HCT116 (cell line): ENCODE data around the gene CPEB2. TPM values are rescaled to one million over a fixed set of nuclear protein-coding genes. Genes with fewer than 3 reads are reported as not detected.
"Not testable (repeated sequence)": the region's sequence is repeated elsewhere in the genome, so short reads cannot be mapped to it uniquely, and the experiment has no call there.

Source experiments
- ATAC-seq: fragments of 200-7000 bp; cut with Tn5 transposase; 2 replicates; pipeline ENCODE4 v1.9.1; 2020; ENCODE audit warnings: mild to moderate bottlenecking, moderate library complexity
- BruUV-seq: library from RNA; stranded (reverse); fragments of 400-500 nt; replicated peaks from 2 replicates; lab custom pipeline; 2021; lab: Mats Ljungman, UMichigan
- CTCF ChIA-PET: fragments of 300-600 bp; sonication (Branson Sonifier 250); formaldehyde crosslinking; loops from one replicate; lab custom pipeline; 2021; ENCODE audit warnings: antibody characterized with exemption; lab: Charles Lee
- POLR2A ChIA-PET: fragments of 300-600, 350-600 bp; sonication (Branson Sonifier 250); formaldehyde crosslinking; loops from one replicate; lab custom pipeline; 2021; ENCODE audit warnings: antibody characterized with exemption; lab: Charles Lee
- RAD21 ChIA-PET, 2 experiments: fragments of 300-600 bp; sonication (Branson Sonifier 250); formaldehyde crosslinking; loops; one replicate each; lab custom pipeline; 2023; ENCODE audit warnings: low total read pairs in 2 of 2; ENCODE audit not compliant: uncharacterized antibody in 2 of 2, unreplicated experiment in 2 of 2, low non-redundant PET in 1 of 2; lab: Charles Lee
- DNase-seq: peaks from one replicate; pipeline ENCODE4 v3.0.0-alpha.2; 2010; ENCODE audit warnings: low read depth, low spot score
- H2AFZ ChIP-seq: fragments of 200-600 bp; shearing (Covaris generic), sonication (generic); 2 replicates; pipeline ENCODE4 v1.6.1; 2017; ENCODE audit warnings: low read depth, mixed run types, mixed read lengths, antibody characterized with exemption, low read length; ENCODE audit not compliant: poor library complexity, severe bottlenecking
- H3K27ac ChIP-seq: 2 replicates; pipeline ENCODE4 v1.5.1; 2012; ENCODE audit warnings: low read depth, low read length
- H3K27me3 ChIP-seq: fragments of 200-600 bp; sonication (generic); 2 replicates; pipeline ENCODE4 v1.6.1; 2016; ENCODE audit warnings: mixed run types, low read length, mixed read lengths; ENCODE audit not compliant: insufficient read depth
- H3K36me3 ChIP-seq, 2 experiments: fragments of 200-500 bp in 1 of 2; fragments of 200-600 bp in 1 of 2; sonication (Bioruptor generic) in 1 of 2; sonication (generic) in 1 of 2; 2 replicates each; pipeline versions ENCODE4 v1.5.1 to v1.6.1; 2014 to 2016; ENCODE audit warnings: low read length in 2 of 2, inconsistent platforms in 1 of 2, mixed read lengths in 1 of 2, mixed run types in 1 of 2; ENCODE audit not compliant: insufficient read depth in 2 of 2, control insufficient read depth in 1 of 2
- H3K4me1 ChIP-seq, 2 experiments: fragments of 200-600 bp in 1 of 2; sonication (generic) in 1 of 2; 2 replicates each; pipeline versions ENCODE4 v1.5.1 to v1.6.1; 2012 to 2017; ENCODE audit warnings: low read length in 2 of 2, inconsistent platforms in 1 of 2, mild to moderate bottlenecking in 1 of 2, mixed read lengths in 1 of 2, mixed run types in 1 of 2, moderate library complexity in 1 of 2; ENCODE audit not compliant: insufficient read depth in 2 of 2, control insufficient read depth in 1 of 2
- H3K4me2 ChIP-seq: fragments of 200-600 bp; sonication (generic); 2 replicates; pipeline ENCODE4 v1.6.1; 2017; ENCODE audit warnings: mixed run types, low read length, mixed read lengths
- H3K4me3 ChIP-seq, 2 experiments: fragments of 200-600 bp in 1 of 2; sonication (generic) in 1 of 2; replicated peaks in 1 of 2; 2 replicates each; pipeline ENCODE4 v1.5.1; 2011 to 2016; ENCODE audit warnings: low read length in 2 of 2, control low read depth in 1 of 2, low read depth in 1 of 2, mild to moderate bottlenecking in 1 of 2, mixed read lengths in 1 of 2, mixed run types in 1 of 2
- H3K79me2 ChIP-seq: fragments of 200-600 bp; sonication (generic); 2 replicates; pipeline ENCODE4 v1.6.1; 2017; ENCODE audit warnings: mild to moderate bottlenecking, mixed run types, low read length, moderate library complexity, mixed read lengths; ENCODE audit not compliant: insufficient read depth
- H3K9ac ChIP-seq: fragments of 200-600 bp; sonication (generic); 2 replicates; pipeline ENCODE4 v1.6.1; 2016; ENCODE audit warnings: low read length, mixed read lengths
- H3K9me2 ChIP-seq: fragments of 200-600 bp; sonication (generic), shearing (Covaris generic); 2 replicates; pipeline ENCODE4 v1.6.1; 2017; ENCODE audit warnings: mixed run types, mild to moderate bottlenecking, moderate library complexity; ENCODE audit not compliant: insufficient read depth
- H3K9me3 ChIP-seq, 2 experiments: fragments of 200-500 bp in 1 of 2; fragments of 200-600 bp in 1 of 2; sonication (Bioruptor generic) in 1 of 2; sonication (generic) in 1 of 2; 2 replicates each; pipeline ENCODE4 v1.6.1; 2014 to 2017; ENCODE audit warnings: low read length in 2 of 2, mixed read lengths in 2 of 2, inconsistent platforms in 1 of 2, low read depth in 1 of 2, mild to moderate bottlenecking in 1 of 2, mixed run types in 1 of 2, moderate library complexity in 1 of 2; ENCODE audit not compliant: control insufficient read depth in 1 of 2, insufficient read depth in 1 of 2
- H4K20me1 ChIP-seq: fragments of 200-600 bp; sonication (generic), shearing (Covaris generic); 2 replicates; pipeline ENCODE4 v1.6.1; 2017; ENCODE audit warnings: mixed run types, mild to moderate bottlenecking, moderate library complexity; ENCODE audit not compliant: insufficient read depth
- CTCF ChIP-seq, 3 experiments: fragments of 200-600 bp in 1 of 3; sonication (generic) in 1 of 3; IDR thresholded peaks in 2 of 3; conservative IDR thresholded peaks in 1 of 3; 2 replicates each; pipeline ENCODE4 v1.5.1; 2012 to 2017; ENCODE audit warnings: low read depth in 2 of 3, low read length in 2 of 3, antibody characterized with exemption in 1 of 3, borderline replicate concordance in 1 of 3, control low read depth in 1 of 3, mild to moderate bottlenecking in 1 of 3, mixed read lengths in 1 of 3, mixed run types in 1 of 3, moderate library complexity in 1 of 3; ENCODE audit not compliant: insufficient read depth in 1 of 3
- intact Hi-C: fragments of 100-400 bp; cut with micrococcal nuclease; formaldehyde crosslinking; loops from 2 replicates; pipeline ENCODE4 v1.10.0; 2022
- total RNA-seq: library from RNA; stranded (reverse); gene quantifications from one replicate; pipeline ENCODE4 v1.2.1, GENCODE V29; 2021; ENCODE audit not compliant: unreplicated experiment

CPEB2 gene
- total RNA-seq, 1 experiment from 2014 or later, result 1.3 TPM

DNA sequence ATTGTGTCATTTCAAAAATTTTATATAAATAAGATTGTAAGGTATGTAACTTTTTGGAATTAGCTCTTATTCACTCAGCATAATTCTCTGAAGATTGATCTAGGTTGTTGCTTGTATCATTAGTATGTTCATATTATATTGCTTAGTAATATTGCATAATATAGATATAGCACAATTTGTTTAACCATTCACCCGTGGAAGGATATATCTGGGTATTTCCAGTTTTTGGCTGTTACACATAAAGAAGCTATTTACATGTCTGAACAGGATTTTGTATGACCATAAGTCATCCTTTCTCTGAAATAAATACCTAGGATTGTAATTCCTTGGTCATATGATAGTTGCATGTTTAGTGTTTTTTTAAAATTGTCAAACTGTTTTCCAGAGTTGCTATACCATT, 82.5 kb downstream of the CPEB2 start (continued):
- TF ChIP-seq CTCF (IDR thresholded peaks at IDR 0.05 in 2 of 3, conservative IDR thresholded peaks at IDR 0.05 in 1 of 3; ENCODE audit: borderline replicate concordance in 1 of 3, insufficient read depth in 1 of 3, low read depth in 2 of 3, low read length in 2 of 3), result no peak

DNA sequence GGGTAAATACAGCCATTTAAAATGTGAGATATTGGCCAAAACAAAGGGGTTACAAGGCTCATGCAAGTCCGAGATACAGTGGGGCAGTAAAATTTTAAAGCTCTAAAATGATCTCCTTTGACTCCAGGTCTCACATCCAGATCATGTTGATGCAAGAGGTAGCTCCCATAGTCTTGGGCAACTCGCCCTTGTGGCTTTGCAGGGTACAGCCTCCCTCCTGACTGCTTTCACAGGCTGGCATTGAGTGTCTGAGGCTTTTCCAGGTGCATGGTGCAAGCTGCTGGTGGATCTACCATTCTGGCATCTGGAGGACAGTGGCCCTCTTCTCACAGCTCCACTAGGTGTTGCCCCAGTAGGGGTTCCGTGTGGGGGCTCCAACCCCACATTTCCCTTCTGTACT, 83.5 kb downstream of the CPEB2 start:
- CTCF ChIA-PET, result not testable (repeated sequence)

DNA sequence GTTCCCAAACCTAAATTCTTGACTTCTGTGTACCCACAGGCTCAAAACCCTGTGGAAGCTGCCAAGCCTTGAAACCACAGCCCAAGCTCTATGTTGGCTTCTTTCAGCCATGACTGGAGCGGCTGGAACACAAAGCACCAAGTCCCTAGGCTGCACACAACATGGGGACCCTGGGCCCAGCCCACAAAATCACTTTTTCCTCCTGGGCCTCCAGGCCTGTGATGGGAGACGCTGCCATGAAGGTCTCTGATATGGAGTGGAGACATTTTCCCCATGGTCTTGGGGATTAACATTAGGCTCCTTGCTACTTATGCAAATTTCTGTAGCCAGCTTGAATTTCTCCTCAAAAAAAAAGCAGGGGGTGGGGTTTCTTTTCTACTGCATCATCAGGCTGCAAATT, 84.0 kb downstream of the CPEB2 start:
- H3K9ac ChIP-seq, BruUV-seq, H3K36me3 ChIP-seq, H3K4me3 ChIP-seq, DNase-seq, H2AFZ ChIP-seq, intact Hi-C loops, H3K4me2 ChIP-seq, CTCF ChIA-PET, POLR2A ChIA-PET, H3K9me2 ChIP-seq, ATAC-seq, H3K4me1 ChIP-seq, RAD21 ChIA-PET, H4K20me1 ChIP-seq, H3K79me2 ChIP-seq, H3K27ac ChIP-seq, H3K27me3 ChIP-seq, H3K9me3 ChIP-seq: not testable (repeated sequence)

More for the DNA sequence above, 83.5 kb downstream of the CPEB2 start:
- RAD21 ChIA-PET, H3K79me2 ChIP-seq, H3K27ac ChIP-seq, H3K9ac ChIP-seq, BruUV-seq, DNase-seq, H3K27me3 ChIP-seq, H3K36me3 ChIP-seq, H3K9me3 ChIP-seq, H3K9me2 ChIP-seq, H3K4me2 ChIP-seq, ATAC-seq, intact Hi-C loops, H4K20me1 ChIP-seq, H2AFZ ChIP-seq, H3K4me3 ChIP-seq, H3K4me1 ChIP-seq: not testable (repeated sequence)
- POLR2A ChIA-PET, result interaction anchor here (0.6 kb wide), 1 partner anchor 20 kb away, joined by 3 read pairs; no protein-coding TSS in a partner anchor
